Activated T-cell treated with anti-CD3 and anti-CD28 coated beads for 48 hours (primary cell): ENCODE measurements around the gene GLP1R.

Source experiments
- DNase-seq: peaks from one replicate; pipeline ENCODE4 v3.0.0-alpha.2; 2020; ENCODE audit warnings: low read depth

GLP1R gene

DNA sequence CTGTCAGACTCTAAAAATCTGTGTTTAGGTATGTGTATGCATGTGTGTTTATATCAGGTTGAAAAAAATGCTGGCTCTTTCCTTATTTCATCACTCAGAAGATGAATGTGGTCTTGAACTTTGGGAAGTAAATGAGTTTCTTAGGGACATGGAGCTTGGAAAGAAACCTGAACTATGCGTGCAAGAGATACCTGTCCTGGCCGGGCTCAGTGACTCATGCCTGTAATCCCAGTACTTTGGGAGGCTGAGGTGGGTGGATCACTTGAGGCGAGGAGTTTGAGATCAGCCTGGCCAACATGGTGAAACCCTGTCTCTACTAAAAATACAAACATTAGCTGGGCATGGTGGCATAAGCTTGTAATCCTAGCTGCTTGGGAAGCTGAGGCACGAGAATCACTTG is 4.4 kb upstream of the GLP1R start:
- DNase-seq = no peak

DNA sequence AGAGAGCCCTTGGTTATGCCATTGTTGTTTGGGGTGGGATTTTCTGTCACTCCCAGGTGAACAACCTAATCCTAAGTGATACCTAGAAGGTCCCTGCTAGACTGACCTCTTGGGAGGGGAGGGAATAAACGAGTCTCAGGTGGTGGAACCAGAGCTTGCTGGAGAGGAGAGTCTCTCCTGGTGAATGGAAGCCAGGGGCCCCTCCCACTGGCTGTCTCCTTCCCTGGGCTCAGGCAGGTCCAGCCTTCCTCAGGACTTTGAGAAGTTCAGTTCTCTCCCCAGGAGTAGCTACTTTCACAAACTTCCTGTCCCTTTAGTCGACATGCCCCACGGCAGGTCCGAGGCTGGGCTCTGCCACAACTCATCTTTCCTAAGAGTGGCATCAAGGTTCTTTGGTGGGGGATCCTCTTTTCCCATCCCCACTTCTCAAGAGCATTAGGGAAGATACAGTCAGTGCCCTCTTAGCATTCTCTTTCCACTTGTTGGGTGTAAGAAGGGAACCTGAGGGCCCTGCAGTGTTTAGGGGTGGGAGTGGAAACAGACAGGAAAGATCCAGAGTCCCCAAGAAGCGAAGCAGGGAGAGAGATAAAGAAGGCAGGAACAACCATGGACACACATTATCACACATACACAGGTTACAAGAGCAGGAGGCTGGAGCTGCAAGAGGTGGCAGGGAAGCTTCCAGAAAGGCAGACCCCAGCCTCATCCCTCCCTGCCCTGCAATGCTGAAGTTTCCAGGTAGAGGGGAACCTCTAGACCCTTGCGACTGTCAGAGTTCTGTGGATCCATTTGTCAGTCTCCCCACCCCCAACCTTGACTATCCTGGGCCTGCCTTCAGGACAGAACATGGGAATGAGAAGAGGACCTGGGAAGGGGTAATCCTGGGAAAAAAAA is 900 bp upstream of the GLP1R start:
- no peak for DNase-seq

DNA sequence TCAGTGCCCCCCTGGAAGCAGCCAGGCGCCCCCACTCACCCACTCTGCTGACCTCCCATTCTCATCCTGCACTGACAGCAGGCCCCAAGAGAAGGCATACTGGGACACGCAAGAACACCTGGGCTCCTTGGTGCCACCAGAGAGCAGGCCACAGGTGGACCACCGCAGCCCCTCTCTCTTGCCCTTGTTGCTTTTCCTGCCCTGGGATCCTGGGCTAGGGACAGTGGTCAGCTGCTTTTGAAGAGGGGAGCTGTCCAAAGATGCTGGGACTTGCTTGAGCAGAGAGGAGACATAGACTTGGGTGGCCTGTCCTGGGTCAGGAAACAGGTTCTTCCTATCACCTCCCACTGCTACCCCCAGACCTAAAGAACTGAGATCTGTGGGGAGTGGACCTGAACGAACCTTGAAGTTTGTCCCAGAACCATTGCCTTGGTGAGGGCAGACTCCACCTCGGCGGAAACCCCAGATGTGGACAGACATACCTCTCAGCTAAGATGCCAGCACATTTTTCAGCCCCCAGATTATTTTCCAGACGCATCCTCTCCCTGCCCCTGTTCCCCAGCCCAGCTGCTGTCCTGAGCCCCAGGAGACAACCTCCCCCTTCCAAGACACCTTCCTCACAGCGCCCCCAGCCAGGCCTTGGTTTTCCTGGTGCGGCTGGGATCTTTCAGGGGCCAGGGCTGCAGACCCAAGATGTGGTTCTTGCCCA is 1.1 kb downstream of the GLP1R start:
- DNase-seq = no peak

DNA sequence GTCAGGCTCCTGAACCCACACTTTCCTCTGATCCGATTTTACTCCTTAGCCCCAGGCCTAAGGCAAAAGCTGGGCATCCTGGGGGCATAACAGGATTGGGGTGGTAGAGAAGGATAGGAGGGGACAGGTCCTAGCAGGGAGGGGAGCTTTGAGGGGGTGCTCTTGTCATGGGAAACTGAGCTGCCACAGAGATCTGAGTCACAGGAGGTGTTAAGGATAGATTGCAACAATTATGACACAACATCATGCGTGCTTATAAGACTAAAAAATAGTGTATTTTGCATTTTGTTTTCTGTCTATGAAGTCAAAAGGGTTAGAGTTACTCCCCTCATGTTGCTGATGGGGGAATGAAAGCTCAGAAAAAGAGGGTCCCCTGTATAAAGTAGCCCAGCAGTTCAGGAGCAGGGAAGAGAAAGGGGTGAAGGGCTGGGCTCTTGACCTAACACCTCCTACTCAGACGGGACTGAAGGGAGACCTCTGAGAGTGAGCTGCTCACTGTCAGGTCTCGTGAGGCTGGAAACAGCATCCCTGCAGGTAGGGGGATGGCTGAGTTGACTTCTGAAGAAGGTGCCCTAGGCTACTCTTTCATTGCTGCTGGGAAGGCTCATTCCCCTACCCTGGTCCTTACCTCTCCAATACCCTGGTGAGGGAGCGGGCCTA is 2.0 kb downstream of the GLP1R start:
- DNase-seq = no peak

DNA sequence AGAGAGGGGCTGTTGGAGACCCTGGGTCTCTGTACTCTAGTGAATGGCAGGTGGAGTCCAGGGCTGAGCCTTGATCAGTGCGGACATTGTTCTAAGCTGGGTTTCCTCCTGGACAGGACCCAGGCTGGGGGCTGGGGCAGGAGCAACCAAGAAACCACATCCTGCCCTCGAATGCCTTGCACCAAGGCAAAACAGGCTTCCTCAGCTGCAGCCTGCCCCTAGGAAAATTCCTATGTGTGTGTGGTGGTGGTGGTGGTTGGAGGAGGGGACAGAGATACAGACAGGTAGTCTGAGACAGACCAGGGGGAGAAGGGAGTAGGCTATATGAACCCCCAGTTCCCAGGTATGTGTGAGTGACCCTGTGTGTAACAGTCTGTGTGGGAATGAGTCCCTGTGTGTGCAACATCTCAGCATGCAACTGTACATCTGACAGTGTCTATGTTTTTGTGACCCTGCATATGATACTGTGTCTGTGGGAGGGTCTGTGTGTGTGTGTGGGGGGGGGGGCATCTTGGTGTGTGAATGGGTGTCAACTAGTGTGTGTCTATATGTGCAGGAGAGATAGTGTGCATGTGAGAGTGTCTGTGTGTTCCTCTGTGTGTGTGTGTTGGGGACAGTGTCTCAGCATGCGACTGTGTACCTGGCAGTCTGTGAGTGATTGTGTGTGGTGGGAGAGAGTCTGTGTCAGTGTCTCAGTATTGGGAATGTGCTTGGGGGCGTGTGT is 3.0 kb downstream of the GLP1R start:
- no peak for DNase-seq

DNA sequence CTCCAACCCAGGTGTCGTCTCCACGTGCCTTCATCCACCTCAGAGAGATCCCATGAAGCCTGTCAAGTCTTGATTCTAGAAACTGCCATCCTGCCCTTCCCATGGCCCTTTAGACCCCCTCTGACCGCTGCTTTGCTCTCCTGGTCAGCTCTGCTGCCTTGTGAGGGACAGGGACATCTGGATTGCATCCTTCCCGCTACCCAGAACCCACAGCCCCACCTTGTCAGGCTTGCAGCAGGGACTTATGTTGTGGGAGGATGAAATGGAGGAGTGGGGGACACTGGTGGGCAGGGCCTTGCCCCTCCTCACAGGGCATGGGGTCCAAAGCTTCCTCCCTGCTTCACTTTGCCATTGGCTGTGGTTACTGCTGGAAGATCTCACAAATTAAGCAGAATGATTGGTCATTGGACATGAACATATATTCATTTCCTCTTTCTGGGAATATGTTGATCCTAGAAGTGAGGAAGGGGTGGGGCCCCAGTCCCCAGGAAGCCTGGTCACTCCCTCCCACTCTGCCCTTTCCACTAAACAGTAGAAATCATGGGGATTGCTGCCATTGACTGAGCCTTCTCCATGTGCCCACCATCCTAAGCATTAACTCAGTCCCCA is 4.5 kb downstream of the GLP1R start:
- no peak for DNase-seq

DNA sequence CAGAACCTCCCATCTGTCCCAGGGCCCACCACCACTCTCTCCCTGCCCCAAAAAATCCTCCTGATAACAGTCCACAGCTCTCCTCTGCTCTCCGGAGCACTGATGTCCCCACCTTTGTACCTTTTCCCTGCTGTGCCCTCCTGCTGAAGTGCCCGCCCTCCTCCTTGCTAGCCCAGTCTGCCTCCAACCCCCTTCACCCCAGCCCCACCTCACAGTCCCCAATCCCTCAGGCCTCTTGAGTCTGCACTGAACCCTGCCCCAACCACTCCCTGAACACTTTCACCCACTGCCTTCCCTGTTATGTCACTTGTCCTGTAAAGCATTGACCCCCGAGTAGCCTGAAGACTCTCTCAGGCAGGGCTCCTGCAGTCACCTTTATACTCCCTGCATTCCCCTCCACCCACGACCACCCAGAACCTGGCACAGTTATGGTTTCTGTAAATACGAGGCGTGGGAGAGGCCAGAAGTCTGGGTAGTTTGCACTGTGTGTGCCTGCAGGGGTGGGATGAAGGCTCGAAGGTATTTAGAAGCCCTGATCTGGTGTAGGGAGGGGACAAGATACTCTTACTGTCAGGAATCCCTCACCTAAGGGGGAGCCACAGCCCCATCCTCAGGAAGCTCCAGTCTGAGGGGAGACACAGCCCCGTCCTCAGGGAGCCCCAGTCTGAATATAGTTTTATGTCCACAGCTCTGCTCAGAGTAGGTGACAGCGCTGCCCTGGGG is 5.4 kb downstream of the GLP1R start:
- DNase-seq = no peak

DNA sequence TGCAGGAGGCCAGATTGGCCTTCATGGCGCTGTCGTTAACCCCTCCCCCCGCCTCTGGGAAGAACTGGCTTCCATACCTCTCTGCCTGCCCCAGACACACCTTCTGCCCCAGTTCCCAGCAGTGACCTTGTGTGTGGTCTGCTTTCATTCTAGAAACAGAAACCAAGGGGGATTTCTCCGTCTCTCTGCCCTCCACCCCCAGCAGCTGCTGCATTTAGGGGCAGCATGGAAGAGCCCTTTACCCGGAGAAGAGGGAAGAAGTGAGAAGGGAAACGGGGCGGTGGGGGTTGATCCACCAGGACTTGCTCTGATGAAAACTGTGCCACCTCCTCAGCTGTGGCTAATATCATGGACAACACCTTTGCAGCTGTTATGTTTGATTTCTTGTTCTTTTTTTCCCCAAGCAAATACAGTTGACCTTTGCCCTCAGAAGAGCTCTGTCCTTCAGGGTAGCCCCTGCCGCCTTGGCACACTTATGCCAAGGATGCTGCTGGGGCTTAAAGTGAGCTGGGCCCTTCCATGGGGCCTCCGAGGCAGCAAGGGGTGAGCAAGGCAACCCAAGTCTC is 6.1 kb downstream of the GLP1R start:
- DNase-seq = no peak

DNA sequence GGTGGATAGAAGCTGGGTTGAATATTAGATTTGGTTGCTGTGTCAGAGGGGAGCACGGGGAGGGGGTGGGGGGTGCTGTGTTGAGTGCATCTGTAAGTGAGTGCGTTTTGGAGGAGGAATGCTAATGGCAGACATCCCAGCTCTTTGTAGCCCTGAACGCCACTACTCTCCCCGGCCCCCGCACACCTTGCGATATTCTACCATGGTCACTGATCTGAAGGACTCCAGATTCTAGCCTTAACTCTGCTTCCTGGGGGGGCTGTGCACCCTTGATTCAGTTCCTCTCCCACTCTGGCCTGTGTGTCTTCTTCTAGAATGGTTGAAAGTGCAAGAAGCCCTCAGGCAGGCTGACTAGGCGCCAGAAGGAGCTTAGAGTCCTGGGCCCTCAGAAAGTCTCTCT is 7.1 kb downstream of the GLP1R start:
- no peak for DNase-seq

DNA sequence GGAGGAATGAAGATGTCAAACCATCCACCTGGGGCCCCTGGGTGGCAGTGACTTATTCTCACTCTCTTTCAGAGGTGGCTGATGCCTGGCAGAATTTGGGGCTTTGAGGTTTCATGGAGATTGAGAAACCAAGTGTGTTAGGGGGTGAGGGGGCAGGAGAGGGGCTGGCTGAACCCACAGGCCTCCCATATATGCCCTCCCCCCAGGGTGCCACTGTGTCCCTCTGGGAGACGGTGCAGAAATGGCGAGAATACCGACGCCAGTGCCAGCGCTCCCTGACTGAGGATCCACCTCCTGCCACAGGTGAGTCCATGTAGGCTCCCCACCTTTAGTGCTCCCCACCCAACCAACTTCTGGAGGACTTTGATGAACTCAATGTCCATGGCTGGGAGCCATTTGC is 7.6 kb downstream of the GLP1R start:
- DNase-seq = no peak

DNA sequence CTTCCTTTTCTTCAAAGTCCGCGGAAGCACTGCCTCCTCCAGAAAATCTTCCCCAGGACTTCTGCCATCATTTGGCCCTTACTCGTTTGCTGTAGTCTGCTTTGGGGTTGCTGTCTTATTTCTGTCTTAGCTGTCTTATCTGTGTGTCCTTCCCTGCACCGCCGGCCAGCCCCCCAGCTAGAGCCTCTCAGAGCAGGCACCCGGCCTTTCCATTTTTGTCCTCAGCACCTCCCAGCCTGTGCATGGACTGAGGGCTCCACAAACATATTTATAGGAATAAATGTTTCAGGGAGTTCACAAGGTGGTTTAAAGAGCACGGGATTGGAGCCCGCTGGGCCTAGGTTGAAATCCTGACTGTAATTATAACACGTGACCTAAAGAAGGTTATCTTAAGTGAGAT is 8.1 kb downstream of the GLP1R start:
- DNase-seq = no peak

DNA sequence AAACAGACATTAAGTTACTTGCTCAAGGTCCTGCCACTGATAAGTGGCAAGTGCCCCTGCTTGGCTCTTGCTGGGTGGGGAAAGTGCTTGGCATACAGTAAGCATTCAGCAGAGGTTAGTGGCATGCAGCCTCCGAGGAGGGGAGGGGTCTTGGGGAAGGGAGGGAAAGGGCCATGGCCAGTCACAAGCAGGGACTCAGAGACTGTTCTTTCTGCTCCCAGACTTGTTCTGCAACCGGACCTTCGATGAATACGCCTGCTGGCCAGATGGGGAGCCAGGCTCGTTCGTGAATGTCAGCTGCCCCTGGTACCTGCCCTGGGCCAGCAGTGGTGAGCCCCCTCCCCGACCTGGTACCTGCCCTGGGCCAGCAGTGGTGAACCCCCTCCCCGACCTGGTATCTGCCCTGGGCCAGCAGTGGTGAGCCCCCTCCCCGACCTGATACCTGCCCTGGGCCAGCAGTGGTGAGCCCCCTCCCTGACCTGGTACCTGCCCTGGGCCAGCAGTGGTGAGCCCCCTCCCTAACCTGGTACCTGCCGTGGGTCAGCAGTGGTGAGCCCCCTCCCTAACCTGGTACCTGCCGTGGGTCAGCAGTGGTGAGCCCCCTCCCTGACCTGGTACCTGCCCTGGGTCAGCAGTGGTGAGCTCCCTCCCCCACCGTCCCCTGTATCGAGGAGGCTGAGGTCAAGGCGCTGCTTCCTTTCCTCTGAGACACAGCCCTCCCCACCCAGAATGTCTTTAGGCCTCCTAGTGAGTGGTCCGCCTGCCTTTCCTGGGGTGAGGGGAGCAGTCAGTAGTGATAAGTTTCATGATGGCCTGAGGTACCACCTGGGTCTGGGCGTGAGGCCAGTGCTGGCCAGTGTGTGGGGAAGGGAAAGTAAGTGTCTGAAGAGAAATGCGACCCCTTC is 8.9 kb downstream of the GLP1R start:
- no peak for DNase-seq

DNA sequence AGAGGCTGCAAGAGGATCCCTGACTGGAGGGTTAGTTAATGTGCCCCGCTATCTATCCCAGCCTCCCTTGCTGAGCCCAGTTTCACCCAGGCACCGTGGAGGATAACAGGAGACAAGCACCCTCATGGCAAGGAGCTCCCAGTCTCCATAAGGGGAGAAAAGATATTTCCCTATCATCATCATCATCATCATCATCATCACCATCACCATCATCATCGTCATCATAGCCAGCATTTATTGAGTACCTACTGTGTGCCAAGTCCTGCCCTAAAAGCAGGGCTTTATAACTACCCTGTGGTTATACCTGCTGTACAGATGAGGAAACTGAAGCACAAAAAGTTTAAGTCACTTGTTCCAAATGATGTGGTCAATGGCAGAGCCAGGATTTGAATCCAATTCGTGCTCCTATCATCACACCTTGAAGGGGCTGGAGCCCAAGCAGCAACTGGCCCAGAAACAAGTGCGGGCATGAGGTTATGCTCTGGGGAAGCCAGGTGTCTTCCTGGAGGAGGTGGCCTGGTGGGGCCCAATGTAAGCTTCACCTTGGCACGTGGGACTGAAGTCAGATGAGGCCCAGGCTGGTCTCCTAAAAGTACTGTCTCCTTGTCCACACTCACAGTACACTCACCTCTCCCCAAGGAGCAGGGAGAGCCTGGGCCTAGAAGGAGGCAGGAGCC is 10.0 kb downstream of the GLP1R start:
- no peak for DNase-seq

DNA sequence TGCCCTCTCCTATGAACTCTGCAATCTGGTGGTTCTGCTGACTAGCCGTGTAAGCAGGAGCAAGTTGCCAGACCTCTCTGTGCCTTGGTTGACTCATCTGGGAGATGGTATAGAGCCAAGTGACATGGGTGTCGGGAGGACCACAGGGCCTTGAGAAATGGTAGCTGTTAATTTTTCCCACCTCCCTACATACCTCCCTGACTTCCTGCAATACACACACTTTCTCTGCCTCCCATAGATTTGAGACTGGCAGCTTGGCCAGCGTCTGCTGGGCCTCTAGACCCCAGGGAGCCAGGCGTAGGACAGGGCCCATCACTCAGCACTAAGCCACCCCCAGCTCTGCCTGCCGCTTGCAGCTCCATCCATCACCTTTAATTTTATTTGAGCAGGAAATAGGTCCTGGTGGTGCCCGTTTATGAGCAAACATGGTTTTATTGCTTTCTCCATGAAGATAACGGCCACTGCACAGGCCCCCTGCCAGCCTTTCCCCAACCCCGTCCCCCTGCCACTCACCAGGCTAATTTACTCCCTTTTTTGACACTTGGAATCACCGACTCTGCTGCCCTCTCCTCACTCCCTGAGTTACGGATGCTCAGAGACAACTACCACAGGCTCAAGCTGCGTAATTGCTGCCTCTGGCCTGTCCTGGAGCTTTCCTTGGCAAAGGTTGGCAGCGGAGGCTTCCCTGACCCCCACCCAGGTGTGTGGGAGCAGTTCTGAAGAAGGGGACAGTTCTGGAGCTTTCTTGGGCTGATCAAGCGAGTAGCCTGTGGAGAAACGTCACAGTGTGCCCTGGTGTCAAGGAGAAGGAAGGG is 11.1 kb downstream of the GLP1R start:
- DNase-seq = no peak

DNA sequence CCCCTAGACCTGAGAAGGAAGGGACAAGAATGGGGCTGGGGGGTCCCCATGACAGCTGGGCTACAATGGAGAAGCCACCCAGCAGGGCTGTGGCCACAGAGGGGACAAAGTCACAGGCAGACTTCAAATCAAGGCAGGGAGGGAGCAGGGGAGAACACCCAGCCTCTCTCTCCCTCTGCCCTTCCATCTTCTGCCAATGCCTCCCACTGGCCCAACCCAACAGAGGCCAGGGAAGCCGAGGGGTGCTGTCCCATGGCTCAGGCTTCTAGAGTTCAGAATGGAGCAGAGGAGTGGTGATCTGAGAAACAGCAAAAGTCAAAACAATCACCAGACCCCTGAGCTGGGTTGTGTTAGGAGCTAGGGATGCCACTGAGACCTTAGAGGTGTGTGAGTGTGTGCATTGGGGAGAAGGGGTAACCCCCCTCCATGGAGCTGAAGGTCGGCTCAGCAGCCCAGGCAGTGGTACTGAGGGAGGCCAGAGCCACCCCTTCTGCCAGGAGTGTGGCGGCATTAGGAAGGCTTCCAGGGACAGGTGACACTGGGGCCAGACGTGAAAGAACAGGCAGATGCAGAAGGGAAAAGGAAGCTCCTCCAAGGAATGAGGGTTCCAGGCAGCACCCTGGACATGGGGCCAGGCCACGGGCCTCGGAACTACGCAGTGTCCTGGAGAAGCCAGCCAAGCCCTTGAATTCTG is 12.0 kb downstream of the GLP1R start:
- DNase-seq = no peak

DNA sequence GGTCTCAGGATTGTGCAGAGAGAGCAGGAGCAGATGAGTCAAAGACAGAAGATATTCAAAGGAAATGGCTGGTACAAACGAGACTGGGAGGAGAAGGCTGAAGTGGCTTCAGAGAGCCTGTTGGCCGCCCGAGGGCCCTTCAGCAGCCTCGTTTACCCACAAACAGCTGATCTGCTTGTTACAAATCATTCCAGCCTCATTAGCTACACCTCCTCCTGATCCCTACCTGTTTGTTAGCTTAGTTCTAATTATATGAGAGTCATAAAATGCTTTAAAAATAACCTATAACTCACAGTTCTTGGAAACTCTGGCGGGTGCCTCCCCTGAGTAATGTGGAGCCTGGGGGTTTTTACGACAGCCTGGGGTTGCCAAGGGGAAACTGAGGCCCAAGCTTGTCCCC is 12.6 kb downstream of the GLP1R start:
- DNase-seq = no peak

DNA sequence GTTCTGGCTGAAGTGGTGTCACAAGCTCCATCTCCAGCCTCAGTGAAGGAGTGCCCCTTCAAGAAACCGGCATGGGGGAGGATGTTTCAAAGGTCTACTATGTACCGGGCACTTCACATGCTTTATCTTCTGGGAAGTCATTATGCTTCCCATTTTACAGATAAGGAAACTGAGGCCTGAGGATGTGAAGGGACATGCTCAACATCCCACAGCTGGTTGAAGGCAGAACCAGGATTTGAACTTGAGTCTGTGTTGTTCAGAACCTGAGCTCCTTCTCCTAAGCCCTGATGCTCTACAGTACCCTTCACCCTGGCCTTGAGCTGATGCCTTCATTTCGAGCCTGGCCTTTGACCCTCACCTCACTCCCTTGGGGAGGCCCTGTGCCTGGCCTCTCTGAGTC is 13.0 kb downstream of the GLP1R start:
- DNase-seq = no peak
